Suprapubic skin (tissue), 4 donors: Measurements from ENCODE around the gene TKT. TPM values are rescaled to one million over a fixed set of nuclear protein-coding genes. Genes with fewer than 3 reads are reported as not detected.
A peak's percentile ranks its signal among the peaks of the same experiment; 100 is the strongest.

Experiments used
- DNase-seq, 2 donors: peaks; one replicate each; pipeline ENCODE4 v3.0.0-alpha.2; 2019; ENCODE audit warnings: low spot score in 2 of 2
- H3K27ac ChIP-seq: fragments of 200-600 bp; sonication (generic); one replicate; pipeline ENCODE4 v1.5.1; 2019
- H3K27me3 ChIP-seq: fragments of 200-600 bp; sonication (generic); one replicate; pipeline ENCODE4 v1.5.1; 2019
- H3K36me3 ChIP-seq: fragments of 200-600 bp; sonication (generic); one replicate; pipeline ENCODE4 v1.5.1; 2019
- H3K4me1 ChIP-seq: fragments of 200-600 bp; sonication (generic); one replicate; pipeline ENCODE4 v1.5.1; 2019
- H3K4me3 ChIP-seq: fragments of 200-600 bp; sonication (generic); one replicate; pipeline ENCODE4 v1.5.1; 2019; ENCODE audit warnings: mild to moderate bottlenecking
- H3K9me3 ChIP-seq: fragments of 200-600 bp; sonication (generic); one replicate; pipeline ENCODE4 v1.5.1; 2019
- CTCF ChIP-seq, 2 donors: fragments of 200-600 bp in 1 of 2; fragments of 450-650 bp in 1 of 2; sonication (generic) in 1 of 2; IDR thresholded peaks; one replicate each; pipeline ENCODE4 v1.5.1; 2016 to 2019; ENCODE audit warnings: antibody characterized with exemption in 2 of 2, mild to moderate bottlenecking in 1 of 2, moderate library complexity in 1 of 2
- EP300 ChIP-seq: sonication (generic); formaldehyde crosslinking; IDR thresholded peaks from one replicate; pipeline ENCODE4 v1.6.1; 2017; ENCODE audit warnings: antibody characterized with exemption
- POLR2A ChIP-seq, 2 donors: fragments of 450-650 bp; IDR thresholded peaks; one replicate each; pipeline ENCODE4 v1.6.1; 2017; ENCODE audit warnings: antibody characterized with exemption in 2 of 2, mild to moderate bottlenecking in 2 of 2, moderate library complexity in 2 of 2
- POLR2AphosphoS5 ChIP-seq, 3 donors: sonication (generic); formaldehyde crosslinking; IDR thresholded peaks; one replicate each; pipeline ENCODE4 v1.6.1; 2017; ENCODE audit warnings: antibody characterized with exemption in 3 of 3
- WGBS: methylation state at CpG from one replicate; pipeline ENCODE4 v1.1.5; 2018; 5-methylcytosine and 5-hydroxymethylcytosine counted together
- total RNA-seq, 4 donors: library from RNA; depleted of rRNA; stranded (reverse); fragments of >200 nt; gene quantifications; one replicate each; pipeline ENCODE4 v1.1.0, GENCODE V29; 2016

Gene TKT
- total RNA-seq, 4 donors from 2014 or later: 107 to 194 (median 155) TPM

GRCh38 chr3:53198996-53199395 lies 56.8 kb downstream of the TKT start:
- no peaks in the 10 kb centered on the region for H3K9me3 ChIP-seq
- no peak overlapping the region for H3K27ac ChIP-seq
- H3K27me3 ChIP-seq: no peaks in the 10 kb centered on the region
- WGBS: 82% methylated on average over 6 of the region's 7 CpGs
- H3K36me3 ChIP-seq: no peaks in the 10 kb centered on the region
- no peak for TF ChIP-seq CTCF (IDR thresholded peaks at IDR 0.05)
- no peak for DNase-seq
- H3K4me3 ChIP-seq: no peak overlapping the region
- H3K4me1 ChIP-seq: peaks cover 8% of the 10 kb centered on the region

- Histone ChIP-seq H3K4me1 (peaks cover 10% of the 10 kb centered on the region), H3K27ac (no peak overlapping the region), H3K4me3 (no peak overlapping the region), H3K36me3 (no peaks in the 10 kb centered on the region), H3K9me3 (no peaks in the 10 kb centered on the region), H3K27me3 (no peaks in the 10 kb centered on the region)
- 65% methylated on average over 10 of the region's 10 CpGs for WGBS
- no peak for DNase-seq
- TF ChIP-seq EP300: no peak
- no peak for TF ChIP-seq POLR2AphosphoS5 (IDR thresholded peaks at IDR 0.05)
- TF ChIP-seq CTCF (IDR thresholded peaks at IDR 0.05): no peak
- TF ChIP-seq POLR2A (IDR thresholded peaks at IDR 0.05): no peak
Observed at GRCh38 chr3:53198256-53198977, 57.4 kb downstream of the TKT start.

- TF ChIP-seq EP300: no peak
- TF ChIP-seq POLR2A (IDR thresholded peaks at IDR 0.05): no peak
- no peak for TF ChIP-seq POLR2AphosphoS5 (IDR thresholded peaks at IDR 0.05)
- no peak for TF ChIP-seq CTCF (IDR thresholded peaks at IDR 0.05)
- 67% methylated on average over 14 of the region's 17 CpGs for WGBS
- Histone ChIP-seq H3K4me1 (peaks cover 18% of the 10 kb centered on the region), H3K27me3 (no peaks in the 10 kb centered on the region), H3K27ac (no peak overlapping the region), H3K4me3 (no peak overlapping the region), H3K9me3 (no peaks in the 10 kb centered on the region), H3K36me3 (peaks cover 2% of the 10 kb centered on the region)
- no peak for DNase-seq
Observed at GRCh38 chr3:53196575-53197407, 59.0 kb downstream of the TKT start.

- no peak for DNase-seq
- WGBS: 31% methylated on average over 26 of the region's 36 CpGs
- H3K4me1 ChIP-seq: peaks cover 20% of the 10 kb centered on the region
- H3K36me3 ChIP-seq: peaks cover 5% of the 10 kb centered on the region
- no peak overlapping the region for H3K27ac ChIP-seq
- no peak overlapping the region for H3K4me3 ChIP-seq
- TF ChIP-seq CTCF (IDR thresholded peaks at IDR 0.05): peak; percentile 91 to 97
- no peak for TF ChIP-seq EP300
- TF ChIP-seq POLR2AphosphoS5 (IDR thresholded peaks at IDR 0.05): no peak
- TF ChIP-seq POLR2A (IDR thresholded peaks at IDR 0.05): no peak
- no peaks in the 10 kb centered on the region for H3K9me3 ChIP-seq
- no peaks in the 10 kb centered on the region for H3K27me3 ChIP-seq
Observed at GRCh38 chr3:53195602-53196574, 59.9 kb downstream of the TKT start.
